Mammary epithelial cell (primary cell): ENCODE measurements around the gene TRAPPC2B.

Experiments used
- EZH2 ChIP-seq: IDR thresholded peaks from 2 replicates; pipeline ENCODE4 v1.6.1; 2012; ENCODE audit warnings: low read length, inconsistent platforms, borderline replicate concordance
- TF ChIP-seq, protein P1 (sequence below), 2 donors: IDR thresholded peaks in 1 of 2; conservative IDR thresholded peaks in 1 of 2; 2 replicates each; pipeline ENCODE4 v1.5.1; 2011 to 2012; ENCODE audit warnings: inconsistent platforms in 2 of 2, low read length in 2 of 2, mild to moderate bottlenecking in 2 of 2, control low read depth in 1 of 2, low read depth in 1 of 2; ENCODE audit not compliant: insufficient read depth in 1 of 2; ENCODE audit errors: extremely low read depth in 1 of 2

DNA sequence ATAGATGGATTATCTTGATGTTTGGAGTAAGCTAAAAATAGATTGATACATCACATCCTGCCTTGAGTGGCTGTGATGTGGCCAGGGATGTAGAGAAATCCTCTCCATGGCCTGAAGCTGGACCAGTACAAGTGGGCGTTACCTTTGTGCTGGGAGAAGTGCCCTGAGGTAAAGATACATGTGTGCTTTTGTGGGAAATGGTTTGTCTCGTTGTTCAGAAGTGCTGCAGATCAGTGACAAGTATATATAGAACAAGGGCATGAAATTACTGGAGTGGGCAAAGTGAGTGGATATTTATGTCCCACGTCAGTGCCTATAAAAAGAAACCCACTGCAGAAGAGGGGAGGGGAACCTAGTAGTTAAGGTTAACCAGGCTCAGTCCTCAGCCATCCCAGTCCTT lies 24.5 kb upstream of the TRAPPC2B start:
- TF ChIP-seq, protein P1, sequence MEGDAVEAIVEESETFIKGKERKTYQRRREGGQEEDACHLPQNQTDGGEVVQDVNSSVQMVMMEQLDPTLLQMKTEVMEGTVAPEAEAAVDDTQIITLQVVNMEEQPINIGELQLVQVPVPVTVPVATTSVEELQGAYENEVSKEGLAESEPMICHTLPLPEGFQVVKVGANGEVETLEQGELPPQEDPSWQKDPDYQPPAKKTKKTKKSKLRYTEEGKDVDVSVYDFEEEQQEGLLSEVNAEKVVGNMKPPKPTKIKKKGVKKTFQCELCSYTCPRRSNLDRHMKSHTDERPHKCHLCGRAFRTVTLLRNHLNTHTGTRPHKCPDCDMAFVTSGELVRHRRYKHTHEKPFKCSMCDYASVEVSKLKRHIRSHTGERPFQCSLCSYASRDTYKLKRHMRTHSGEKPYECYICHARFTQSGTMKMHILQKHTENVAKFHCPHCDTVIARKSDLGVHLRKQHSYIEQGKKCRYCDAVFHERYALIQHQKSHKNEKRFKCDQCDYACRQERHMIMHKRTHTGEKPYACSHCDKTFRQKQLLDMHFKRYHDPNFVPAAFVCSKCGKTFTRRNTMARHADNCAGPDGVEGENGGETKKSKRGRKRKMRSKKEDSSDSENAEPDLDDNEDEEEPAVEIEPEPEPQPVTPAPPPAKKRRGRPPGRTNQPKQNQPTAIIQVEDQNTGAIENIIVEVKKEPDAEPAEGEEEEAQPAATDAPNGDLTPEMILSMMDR (conservative IDR thresholded peaks at IDR 0.05 in 1 of 2, IDR thresholded peaks at IDR 0.05 in 1 of 2; ENCODE audit: extremely low read depth in 1 of 2, insufficient read depth in 1 of 2, low read depth in 1 of 2, low read length in 2 of 2) = no peak
- no peak for TF ChIP-seq EZH2
